ENCODE data around the gene TICRR.

DNA sequence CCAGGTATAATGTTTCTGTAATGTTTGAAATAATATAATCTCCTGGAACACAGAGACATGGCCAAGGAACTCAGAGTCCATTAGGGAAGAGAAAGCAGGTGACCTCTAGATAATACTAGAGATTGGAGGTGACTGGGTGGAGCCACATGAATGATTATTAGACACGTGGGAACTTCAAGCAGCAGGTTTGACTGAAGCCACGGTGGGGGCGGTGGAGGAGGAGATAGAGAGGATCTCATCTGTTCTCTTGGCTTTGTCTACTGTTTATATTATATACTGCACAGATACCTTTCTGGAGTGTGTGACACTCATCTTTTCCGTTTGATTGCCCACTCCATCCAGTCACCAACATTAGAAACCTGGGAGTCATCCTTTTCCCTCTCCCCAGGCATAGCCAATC, 46.3 kb downstream of the TICRR start:
- TF ChIP-seq POLR2A (IDR thresholded peaks at IDR 0.05; ENCODE audit: low read length) = no peak
- TF ChIP-seq EP300 (IDR thresholded peaks at IDR 0.05) = no peak
- no peak for TF ChIP-seq MYC (IDR thresholded peaks at IDR 0.05; ENCODE audit: borderline replicate concordance, low read length)
- TF ChIP-seq, protein P1, sequence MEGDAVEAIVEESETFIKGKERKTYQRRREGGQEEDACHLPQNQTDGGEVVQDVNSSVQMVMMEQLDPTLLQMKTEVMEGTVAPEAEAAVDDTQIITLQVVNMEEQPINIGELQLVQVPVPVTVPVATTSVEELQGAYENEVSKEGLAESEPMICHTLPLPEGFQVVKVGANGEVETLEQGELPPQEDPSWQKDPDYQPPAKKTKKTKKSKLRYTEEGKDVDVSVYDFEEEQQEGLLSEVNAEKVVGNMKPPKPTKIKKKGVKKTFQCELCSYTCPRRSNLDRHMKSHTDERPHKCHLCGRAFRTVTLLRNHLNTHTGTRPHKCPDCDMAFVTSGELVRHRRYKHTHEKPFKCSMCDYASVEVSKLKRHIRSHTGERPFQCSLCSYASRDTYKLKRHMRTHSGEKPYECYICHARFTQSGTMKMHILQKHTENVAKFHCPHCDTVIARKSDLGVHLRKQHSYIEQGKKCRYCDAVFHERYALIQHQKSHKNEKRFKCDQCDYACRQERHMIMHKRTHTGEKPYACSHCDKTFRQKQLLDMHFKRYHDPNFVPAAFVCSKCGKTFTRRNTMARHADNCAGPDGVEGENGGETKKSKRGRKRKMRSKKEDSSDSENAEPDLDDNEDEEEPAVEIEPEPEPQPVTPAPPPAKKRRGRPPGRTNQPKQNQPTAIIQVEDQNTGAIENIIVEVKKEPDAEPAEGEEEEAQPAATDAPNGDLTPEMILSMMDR (IDR thresholded peaks at IDR 0.05) = no peak
- TF ChIP-seq REST (IDR thresholded peaks at IDR 0.05) = no peak
- no peak for TF ChIP-seq HOXA7 (CRISPR knock-in tag; IDR thresholded peaks at IDR 0.05)
- no peak for TF ChIP-seq POLR2AphosphoS2 (conservative IDR thresholded peaks at IDR 0.05; ENCODE audit: low read length)
- no peak for TF ChIP-seq CBX8 (IDR thresholded peaks at IDR 0.05)
